ENCODE measurements around the gene NECAB3. TPM values are rescaled to one million over a fixed set of nuclear protein-coding genes. Genes with fewer than 3 reads are reported as not detected.
A peak's percentile ranks its signal among the peaks of the same experiment; 100 is the strongest.
"Not testable (repeated sequence)": the region's sequence is repeated elsewhere in the genome, so short reads cannot be mapped to it uniquely, and the experiment has no call there.

The NECAB3 gene
- total RNA-seq, 1 experiment from 2014 or later: 40.2 TPM

- DNase-seq (ENCODE audit: extremely low read depth, low read depth): peak; percentile 55
Measured at GRCh38 chr20:33653218-33653899, 20.9 kb downstream of the NECAB3 start.

DNA sequence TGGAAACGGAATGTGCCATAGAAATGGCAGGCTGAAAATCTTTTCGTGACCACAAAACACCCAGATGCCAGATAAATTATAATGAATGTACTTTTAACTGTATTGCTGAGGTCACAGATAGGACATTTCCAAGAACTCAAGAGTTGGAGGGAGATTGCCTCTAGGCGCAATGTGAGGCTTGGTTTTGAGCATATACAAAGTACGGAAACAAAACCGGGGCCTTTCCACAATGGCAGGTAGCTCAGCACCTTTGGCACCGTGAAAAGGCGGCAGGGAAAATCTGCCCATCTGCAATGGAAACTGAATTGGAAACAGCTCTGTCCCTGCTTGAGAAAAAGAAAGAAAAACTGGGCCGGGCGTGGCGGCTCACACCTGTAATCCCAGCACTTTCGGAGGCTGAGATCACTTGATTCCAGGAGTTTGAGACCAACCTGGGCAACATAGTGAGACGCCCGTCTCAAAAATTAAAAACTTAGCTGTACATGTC lies 22.6 kb downstream of the NECAB3 start:
- no peak for DNase-seq (ENCODE audit: extremely low read depth, low read depth)

DNA sequence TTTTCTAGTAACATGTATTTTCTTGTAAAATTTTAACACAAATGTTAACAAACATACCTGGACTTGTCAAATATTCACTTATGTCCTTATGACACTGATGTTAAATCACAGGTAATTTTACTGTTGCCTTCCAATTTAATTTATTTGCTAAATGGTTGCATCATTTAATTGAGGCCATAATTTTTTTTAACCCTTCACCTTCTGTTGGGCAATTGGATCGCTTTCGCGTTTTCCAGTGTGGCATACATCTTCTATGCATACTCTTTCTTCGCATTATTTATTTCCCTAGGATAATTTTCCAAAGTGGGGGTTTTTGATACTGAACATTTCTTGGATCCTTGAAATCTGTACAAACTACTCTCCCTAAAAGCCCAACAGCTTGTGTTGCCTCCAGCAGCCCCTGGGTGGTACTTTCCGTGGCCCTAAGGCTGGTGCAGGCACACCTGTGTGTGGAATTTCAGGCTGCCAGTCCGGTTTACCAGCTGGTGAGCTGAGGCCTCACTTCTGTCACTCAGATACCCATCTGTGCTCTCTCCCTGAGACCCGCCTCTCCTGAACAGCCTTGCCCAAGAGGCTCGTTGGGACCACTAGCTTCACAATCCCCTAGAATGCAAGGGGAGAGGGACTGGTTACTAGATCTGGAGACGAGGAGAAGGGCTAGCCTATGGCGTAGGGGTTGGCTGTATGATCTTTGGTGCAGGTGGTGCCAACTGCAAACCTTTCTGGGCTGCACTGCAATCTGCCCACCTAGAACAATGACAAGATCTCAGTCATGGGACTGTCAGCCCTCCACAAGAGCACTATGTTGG lies 23.3 kb downstream of the NECAB3 start:
- no peak for DNase-seq (ENCODE audit: extremely low read depth, low read depth)

DNA sequence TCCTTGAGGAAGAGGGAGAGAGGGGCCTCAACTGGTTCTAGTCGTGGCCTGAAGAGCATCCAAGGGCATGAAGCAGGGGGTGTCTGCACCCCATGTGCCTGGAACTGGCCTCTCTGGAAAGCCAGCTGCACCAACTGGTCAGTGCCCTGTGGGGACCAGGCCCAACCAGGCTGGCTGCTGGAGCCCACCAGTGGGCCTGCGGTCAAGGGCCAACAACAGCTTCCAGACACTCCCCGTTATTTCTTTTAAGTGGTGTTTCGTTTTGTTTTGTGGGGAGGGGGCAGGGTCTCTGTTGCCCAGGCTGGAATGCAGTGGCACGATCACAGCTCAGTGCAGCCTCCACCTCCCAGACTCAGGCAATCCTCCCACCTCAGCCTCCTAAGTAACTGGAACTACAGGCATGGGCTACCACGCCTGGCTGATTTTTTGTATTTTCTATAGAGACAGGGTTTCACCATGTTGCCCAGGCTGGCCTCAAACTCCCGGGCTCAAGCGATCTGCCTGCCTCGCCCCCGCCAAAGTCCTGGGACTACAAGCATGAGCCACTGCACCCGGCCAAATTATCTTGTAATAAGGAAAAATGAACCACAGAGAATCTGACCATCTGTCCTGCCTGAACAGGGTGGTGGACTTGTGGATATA lies 24.0 kb downstream of the NECAB3 start:
- DNase-seq (ENCODE audit: extremely low read depth, low read depth): no peak

DNA sequence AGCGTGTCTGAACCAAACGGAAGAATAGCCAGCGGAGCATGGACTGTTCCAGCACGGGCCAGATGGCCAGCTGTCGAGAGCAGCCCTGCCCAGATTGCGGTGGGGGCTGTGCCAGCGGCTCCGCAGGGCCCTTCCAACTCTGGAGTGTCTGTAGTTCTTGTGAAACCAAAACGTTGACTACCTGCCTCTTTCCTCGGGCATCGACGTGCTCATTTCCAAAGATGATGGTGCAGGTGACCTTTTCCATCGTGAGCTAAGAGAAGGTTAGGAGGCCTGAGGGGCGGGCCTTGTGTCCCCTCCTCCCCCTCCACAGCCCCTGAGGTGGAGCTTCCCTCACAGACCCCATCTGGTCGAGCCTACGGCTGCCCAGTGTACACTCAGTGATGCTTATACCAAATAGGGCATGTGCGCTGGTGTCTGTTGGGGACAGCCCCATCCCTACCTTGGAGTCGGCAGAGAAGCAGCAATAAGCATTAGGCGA lies 25.0 kb downstream of the NECAB3 start:
- DNase-seq (ENCODE audit: extremely low read depth, low read depth): no peak

GRCh38 chr20:33648396-33649004 lies 25.7 kb downstream of the NECAB3 start:
- DNase-seq (ENCODE audit: extremely low read depth, low read depth): no peak

DNA sequence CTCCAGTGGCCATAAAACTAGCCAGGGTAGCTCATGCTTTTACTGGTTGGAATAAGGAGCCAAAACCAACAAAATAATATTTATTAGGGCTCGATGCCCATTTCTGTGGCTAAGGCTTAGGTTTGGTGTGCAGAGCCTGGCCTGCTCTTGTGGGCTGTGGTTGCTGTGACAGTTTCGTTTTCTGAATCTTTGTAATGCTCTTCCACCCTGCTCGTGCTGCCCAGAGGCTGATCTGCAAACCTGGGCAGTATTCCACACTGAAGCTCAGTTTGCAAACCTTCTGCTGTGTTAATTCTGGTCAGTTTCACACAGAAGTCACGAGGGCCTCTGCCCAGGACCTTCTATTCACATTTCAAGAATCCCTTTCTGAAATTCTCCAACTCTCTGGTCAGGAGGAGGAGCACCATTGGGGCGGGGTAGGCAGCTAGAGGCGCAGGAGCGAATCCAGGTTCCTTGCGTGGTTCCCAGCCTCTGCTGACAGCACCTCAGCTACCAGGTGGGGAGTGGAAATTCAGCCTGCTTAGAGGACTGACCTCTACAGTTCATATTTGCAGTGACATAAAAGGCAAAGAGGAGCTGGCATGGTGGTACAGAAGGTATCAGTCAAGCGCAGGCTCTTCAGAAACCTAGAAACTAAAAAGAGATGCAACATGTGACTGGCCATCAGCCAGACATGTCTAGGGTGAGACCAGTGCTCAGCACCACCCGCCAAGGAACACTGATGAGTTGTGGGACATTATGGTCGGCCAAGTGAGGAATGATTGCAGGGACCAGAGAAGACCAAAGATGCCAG lies 26.4 kb downstream of the NECAB3 start:
- no peak for DNase-seq (ENCODE audit: extremely low read depth, low read depth)

DNA sequence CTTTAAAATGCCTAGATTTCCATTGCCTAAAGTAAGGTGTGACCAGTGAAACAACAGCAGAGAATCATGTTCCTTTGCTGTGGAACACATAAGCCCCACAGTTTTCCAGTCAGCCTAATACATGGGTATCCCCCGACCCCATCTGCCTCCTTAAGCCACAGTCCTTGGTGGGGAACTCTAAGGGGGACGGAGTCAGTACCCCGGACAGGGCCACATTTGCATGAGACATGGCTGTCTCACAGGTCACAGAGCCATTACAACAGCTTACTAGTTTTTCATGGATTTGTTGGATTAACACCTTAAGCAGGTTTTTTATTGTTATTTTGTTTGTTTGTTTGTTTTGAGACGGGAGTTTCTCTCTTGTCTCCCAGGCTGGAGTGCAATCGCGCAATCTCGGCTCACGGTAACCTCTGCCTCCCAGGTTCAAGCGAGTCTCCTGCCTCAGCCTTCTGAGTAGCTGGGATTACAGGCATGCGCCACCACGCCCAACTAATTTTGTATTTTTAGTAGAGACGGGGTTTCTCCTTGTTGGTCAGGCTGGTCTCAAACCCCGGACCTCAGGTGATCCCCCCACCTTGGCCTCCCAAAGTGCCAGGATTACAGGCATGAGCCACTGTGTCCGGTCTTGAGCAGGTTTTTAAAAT lies 27.1 kb downstream of the NECAB3 start:
- DNase-seq (ENCODE audit: extremely low read depth, low read depth): not testable (repeated sequence)

- DNase-seq (ENCODE audit: extremely low read depth, low read depth): no peak
Measured at GRCh38 chr20:33646191-33646590, 28.0 kb downstream of the NECAB3 start.

DNA sequence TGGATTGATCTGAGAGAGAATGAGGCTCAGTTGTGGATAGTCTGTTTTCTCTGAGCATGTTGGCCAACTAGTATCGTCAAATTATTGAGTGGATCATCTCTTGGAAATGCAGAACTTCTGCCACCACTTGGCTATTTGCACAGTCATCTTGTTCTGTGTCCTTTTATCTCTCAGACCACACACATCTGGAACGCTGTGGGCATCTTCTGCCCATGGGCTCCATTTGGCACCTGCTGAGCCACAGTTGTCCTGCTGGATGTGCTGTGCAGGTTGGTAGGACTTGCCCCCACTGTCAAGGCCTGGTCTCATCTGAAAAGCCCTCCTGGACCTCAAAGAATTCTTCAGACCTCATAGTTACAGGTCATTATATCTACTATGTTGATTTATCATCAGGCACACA lies 28.8 kb downstream of the NECAB3 start:
- no peak for DNase-seq (ENCODE audit: extremely low read depth, low read depth)

DNA sequence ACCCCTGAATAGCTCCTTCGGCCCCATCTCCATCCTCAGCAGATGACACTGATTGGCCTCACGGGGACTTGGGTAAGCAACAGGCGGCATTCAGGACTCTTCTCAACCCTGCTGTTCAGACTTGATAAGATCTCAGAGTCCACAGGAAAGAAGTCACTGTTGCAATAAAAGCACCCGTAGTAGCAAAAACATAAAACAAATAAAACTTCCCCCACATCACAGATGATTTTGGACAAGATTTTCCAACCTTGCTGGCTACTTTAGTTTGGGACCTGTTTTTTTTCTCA lies 29.2 kb downstream of the NECAB3 start:
- DNase-seq (ENCODE audit: extremely low read depth, low read depth): no peak

- DNase-seq (ENCODE audit: extremely low read depth, low read depth): no peak
Measured at GRCh38 chr20:33644313-33645071, 29.7 kb downstream of the NECAB3 start.

DNA sequence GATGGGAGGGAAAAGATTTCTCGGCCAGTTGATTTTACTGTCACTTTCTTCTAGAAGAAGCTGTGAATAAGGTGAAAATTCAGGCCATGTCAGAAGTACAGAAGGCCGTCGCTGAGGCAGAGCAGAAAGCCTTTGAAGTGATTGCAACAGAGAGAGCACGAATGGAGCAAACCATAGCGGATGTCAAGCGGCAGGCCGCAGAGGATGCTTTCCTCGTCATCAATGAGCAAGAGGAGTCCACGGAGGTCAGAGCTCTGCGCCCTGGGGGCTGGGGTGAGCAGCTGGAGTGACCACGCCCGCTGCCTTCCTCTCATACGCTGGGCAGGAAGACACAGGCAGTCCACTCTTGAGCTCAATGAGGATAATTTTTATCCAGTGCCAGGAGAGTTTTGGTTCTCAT lies 33.9 kb downstream of the NECAB3 start:
- no peak for DNase-seq (ENCODE audit: extremely low read depth, low read depth)

DNA sequence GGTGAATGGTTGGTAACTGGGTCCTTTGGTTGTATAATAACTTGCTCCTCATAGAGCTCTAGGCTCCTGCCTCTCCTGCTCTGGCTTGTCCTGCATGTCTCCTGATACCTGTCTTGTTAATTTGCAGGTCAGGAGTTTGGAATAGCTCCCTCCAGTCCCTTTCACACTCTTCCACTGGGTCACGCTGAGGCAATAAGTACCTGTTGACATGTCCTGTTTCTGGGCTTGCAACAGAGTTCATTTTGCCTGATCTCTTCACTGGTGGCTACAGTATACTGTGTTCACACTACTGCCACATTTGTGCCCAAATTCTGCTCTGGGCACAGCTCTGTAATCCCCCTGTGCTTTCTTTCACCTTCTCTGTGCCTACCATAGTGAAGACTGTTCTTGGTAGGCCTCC lies 37.5 kb downstream of the NECAB3 start:
- DNase-seq (ENCODE audit: extremely low read depth, low read depth): no peak

DNA sequence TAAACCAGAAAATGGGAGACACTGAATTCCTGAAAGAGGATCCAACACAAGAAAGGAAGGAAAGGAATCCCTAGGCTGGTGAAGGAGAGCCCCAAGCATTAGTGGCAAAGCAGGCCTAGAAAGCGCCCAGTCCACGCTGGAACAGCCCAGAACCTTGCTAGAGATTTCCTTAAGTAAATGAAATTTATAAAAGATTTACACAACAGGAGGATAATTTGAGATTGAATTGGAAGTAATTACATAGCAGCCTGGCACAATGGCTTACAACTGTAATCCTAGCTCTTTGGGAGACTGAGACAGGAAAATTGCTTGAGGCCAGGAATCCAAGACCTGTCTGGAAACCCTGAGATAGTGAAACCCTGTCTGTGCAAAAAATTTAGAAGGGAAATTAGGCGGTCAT lies 38.9 kb downstream of the NECAB3 start:
- no peak for DNase-seq (ENCODE audit: extremely low read depth, low read depth)

- DNase-seq (ENCODE audit: extremely low read depth, low read depth): not testable (repeated sequence)
Measured at GRCh38 chr20:33631910-33632309, 42.3 kb downstream of the NECAB3 start.

- DNase-seq (ENCODE audit: extremely low read depth, low read depth): no peak
Measured at GRCh38 chr20:33630507-33630906, 43.7 kb downstream of the NECAB3 start.

DNA sequence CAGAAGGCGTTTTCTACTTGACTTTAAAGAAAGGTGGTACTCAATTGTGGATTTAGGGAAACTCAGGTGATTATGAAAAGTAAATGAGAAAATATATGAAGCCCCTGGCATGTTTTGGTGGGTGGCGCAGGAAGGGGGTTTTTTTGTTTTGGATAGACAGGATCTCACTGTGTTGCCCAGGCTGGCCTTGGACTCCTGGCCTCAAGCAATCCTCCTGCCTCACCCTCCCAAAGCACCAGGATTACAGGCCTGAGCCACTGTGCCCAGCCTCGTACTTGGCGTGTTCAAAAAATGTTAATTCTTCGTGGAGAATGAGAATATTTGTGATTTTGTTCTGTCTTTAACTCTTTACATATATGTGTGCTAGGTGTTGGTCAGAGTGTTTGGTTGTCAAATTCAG lies 44.2 kb downstream of the NECAB3 start:
- no peak for DNase-seq (ENCODE audit: extremely low read depth, low read depth)

- no peak for DNase-seq (ENCODE audit: extremely low read depth, low read depth)
Measured at GRCh38 chr20:33629533-33629932, 44.7 kb downstream of the NECAB3 start.
